Activated naive CD4-positive, alpha-beta T cell treated with anti-CD3 and anti-CD28 coated beads for 36 hours (primary cell): ENCODE data around the gene SUPT20H. TPM values are rescaled to one million over a fixed set of nuclear protein-coding genes. Genes with fewer than 3 reads are reported as not detected.

Source experiments
- CTCF ChIA-PET: fragments of 350-600 bp; sonication (Branson Sonifier 250); formaldehyde crosslinking; loops from one replicate; lab custom pipeline; 2021; ENCODE audit warnings: antibody characterized with exemption; lab: Charles Lee
- DNase-seq: peaks from one replicate; pipeline ENCODE4 v3.0.0-alpha.2; 2020
- H3K27ac Mint-ChIP-seq: one replicate; pipeline ENCODE4 v1.8.0; 2021; ENCODE audit warnings: mild to moderate bottlenecking, mixed read lengths
- H3K27me3 Mint-ChIP-seq: one replicate; pipeline ENCODE4 v1.8.0; 2021; ENCODE audit warnings: low read depth, mixed read lengths
- H3K36me3 Mint-ChIP-seq: one replicate; pipeline ENCODE4 v1.8.0; 2021; ENCODE audit warnings: low read depth, mixed read lengths
- H3K4me1 Mint-ChIP-seq: one replicate; pipeline ENCODE4 v1.8.0; 2021; ENCODE audit warnings: low read depth, mixed read lengths
- H3K4me3 Mint-ChIP-seq: one replicate; pipeline ENCODE4 v1.8.0; 2021; ENCODE audit warnings: mild to moderate bottlenecking, moderate library complexity, mixed read lengths
- H3K9me3 Mint-ChIP-seq: one replicate; pipeline ENCODE4 v1.8.0; 2021; ENCODE audit warnings: mixed read lengths
- intact Hi-C: fragments of 100-400 bp; cut with micrococcal nuclease; formaldehyde crosslinking; loops from one replicate; pipeline ENCODE4 v1.15.1; 2023
- total RNA-seq, 2 experiments: library from RNA; stranded (reverse); gene quantifications; one replicate each; pipeline ENCODE4 v1.2.3, GENCODE V29; 2021

The SUPT20H gene
- total RNA-seq, 2 experiments from 2014 or later: 51.0 to 57.7 TPM

- no peaks in the 10 kb centered on the region for H3K36me3 Mint-ChIP-seq
- H3K4me1 Mint-ChIP-seq: peaks cover 2% of the 10 kb centered on the region
- H3K27me3 Mint-ChIP-seq: no peaks in the 10 kb centered on the region
- no peak overlapping the region for H3K4me3 Mint-ChIP-seq
- no peak for DNase-seq
- intact Hi-C loops: no loop called here
- H3K27ac Mint-ChIP-seq: no peak overlapping the region
- CTCF ChIA-PET: no interaction called here
- no peaks in the 10 kb centered on the region for H3K9me3 Mint-ChIP-seq
Observed at GRCh38 chr13:37094099-37094498, 34.6 kb upstream of the SUPT20H start.

GRCh38 chr13:37091835-37092234, 32.3 kb upstream of the SUPT20H start:
- H3K4me1 Mint-ChIP-seq: no peaks in the 10 kb centered on the region
- no peaks in the 10 kb centered on the region for H3K27me3 Mint-ChIP-seq
- H3K27ac Mint-ChIP-seq: no peak overlapping the region
- CTCF ChIA-PET: no interaction called here
- H3K4me3 Mint-ChIP-seq: no peak overlapping the region
- no peak for DNase-seq
- no peaks in the 10 kb centered on the region for H3K36me3 Mint-ChIP-seq
- no peaks in the 10 kb centered on the region for H3K9me3 Mint-ChIP-seq
- intact Hi-C loops: no loop called here

GRCh38 chr13:37090912-37091311, 31.4 kb upstream of the SUPT20H start:
- intact Hi-C loops: no loop called here
- Mint-ChIP-seq H3K4me1 (no peaks in the 10 kb centered on the region), H3K27me3 (no peaks in the 10 kb centered on the region), H3K4me3 (no peak overlapping the region), H3K27ac (no peak overlapping the region), H3K36me3 (no peaks in the 10 kb centered on the region), H3K9me3 (no peaks in the 10 kb centered on the region)
- no peak for DNase-seq
- CTCF ChIA-PET: no interaction called here

GRCh38 chr13:37089495-37089894, 30.0 kb upstream of the SUPT20H start:
- CTCF ChIA-PET: no interaction called here
- Mint-ChIP-seq H3K4me3 (no peak overlapping the region), H3K4me1 (no peaks in the 10 kb centered on the region), H3K27me3 (no peaks in the 10 kb centered on the region), H3K36me3 (no peaks in the 10 kb centered on the region), H3K9me3 (no peaks in the 10 kb centered on the region), H3K27ac (no peak overlapping the region)
- intact Hi-C loops: no loop called here
- no peak for DNase-seq

GRCh38 chr13:37087486-37087885, 28.0 kb upstream of the SUPT20H start:
- intact Hi-C loops: no loop called here
- DNase-seq: no peak

DNA sequence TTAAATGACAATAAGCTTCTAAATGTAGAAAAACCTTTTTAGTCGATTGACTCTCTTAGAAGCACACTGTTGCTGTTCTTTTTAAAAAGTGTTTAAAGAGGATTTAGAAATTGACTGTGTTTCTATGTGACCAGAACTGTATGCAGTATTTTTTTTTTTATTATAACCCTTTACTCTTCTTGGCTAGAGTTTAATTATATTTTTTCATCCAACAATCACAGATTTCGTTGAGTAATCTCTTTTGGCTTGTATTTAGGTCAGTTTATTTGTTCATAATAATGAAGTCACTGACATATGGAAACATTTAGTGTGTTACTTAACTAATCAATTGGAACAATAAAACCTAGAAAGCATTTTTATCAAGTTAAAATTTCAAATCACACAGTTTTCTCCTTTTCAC, 26.1 kb upstream of the SUPT20H start:
- DNase-seq: no peak
- Mint-ChIP-seq H3K27me3 (no peaks in the 10 kb centered on the region), H3K27ac (no peak overlapping the region), H3K9me3 (no peaks in the 10 kb centered on the region), H3K4me3 (no peak overlapping the region), H3K36me3 (no peaks in the 10 kb centered on the region), H3K4me1 (no peaks in the 10 kb centered on the region)
- intact Hi-C loops: no loop called here
- CTCF ChIA-PET: no interaction called here

More at GRCh38 chr13:37087486-37087885, 28.0 kb upstream of the SUPT20H start:
- no peaks in the 10 kb centered on the region for H3K9me3 Mint-ChIP-seq
- H3K27me3 Mint-ChIP-seq: no peaks in the 10 kb centered on the region
- CTCF ChIA-PET: no interaction called here
- H3K4me3 Mint-ChIP-seq: no peak overlapping the region
- no peaks in the 10 kb centered on the region for H3K4me1 Mint-ChIP-seq
- no peaks in the 10 kb centered on the region for H3K36me3 Mint-ChIP-seq
- H3K27ac Mint-ChIP-seq: no peak overlapping the region

DNA sequence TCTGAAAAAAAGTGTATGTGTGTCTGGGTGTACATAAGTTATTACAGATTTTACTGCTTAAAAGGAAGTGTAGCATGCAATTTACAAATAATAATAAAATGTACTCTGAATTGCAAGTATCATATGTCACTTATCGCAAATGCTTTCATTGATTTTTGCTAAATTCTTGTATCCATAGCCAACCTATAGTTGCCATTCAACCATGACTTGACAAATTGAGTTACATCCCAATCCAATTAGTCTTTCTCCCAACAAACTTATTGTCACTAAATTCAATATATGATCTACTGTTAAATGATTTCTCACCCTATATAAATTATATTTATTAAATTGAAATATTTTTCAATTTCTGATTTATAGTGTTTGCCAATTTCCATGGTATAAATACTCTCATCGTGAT, 17.3 kb upstream of the SUPT20H start:
- Mint-ChIP-seq H3K9me3 (no peaks in the 10 kb centered on the region), H3K27ac (no peak overlapping the region), H3K27me3 (no peaks in the 10 kb centered on the region), H3K36me3 (no peaks in the 10 kb centered on the region), H3K4me3 (no peak overlapping the region), H3K4me1 (no peaks in the 10 kb centered on the region)
- intact Hi-C loops: loop anchor here (10.0 kb wide), 2 partner anchors 528 to 1838 kb away; no protein-coding TSS in a partner anchor
- CTCF ChIA-PET: no interaction called here
- no peak for DNase-seq

GRCh38 chr13:37075164-37075563, 15.7 kb upstream of the SUPT20H start:
- H3K36me3 Mint-ChIP-seq: no peaks in the 10 kb centered on the region
- intact Hi-C loops: loop anchor here (10.0 kb wide), 2 partner anchors 530 to 1840 kb away; no protein-coding TSS in a partner anchor
- CTCF ChIA-PET: interaction anchor here (1.0 kb wide), 1 partner anchor 49 kb away, joined by 3 read pairs; no protein-coding TSS in a partner anchor
- H3K27me3 Mint-ChIP-seq: no peaks in the 10 kb centered on the region
- H3K4me3 Mint-ChIP-seq: no peak overlapping the region
- no peak overlapping the region for H3K27ac Mint-ChIP-seq
- no peak for DNase-seq
- H3K4me1 Mint-ChIP-seq: no peaks in the 10 kb centered on the region
- no peaks in the 10 kb centered on the region for H3K9me3 Mint-ChIP-seq

DNA sequence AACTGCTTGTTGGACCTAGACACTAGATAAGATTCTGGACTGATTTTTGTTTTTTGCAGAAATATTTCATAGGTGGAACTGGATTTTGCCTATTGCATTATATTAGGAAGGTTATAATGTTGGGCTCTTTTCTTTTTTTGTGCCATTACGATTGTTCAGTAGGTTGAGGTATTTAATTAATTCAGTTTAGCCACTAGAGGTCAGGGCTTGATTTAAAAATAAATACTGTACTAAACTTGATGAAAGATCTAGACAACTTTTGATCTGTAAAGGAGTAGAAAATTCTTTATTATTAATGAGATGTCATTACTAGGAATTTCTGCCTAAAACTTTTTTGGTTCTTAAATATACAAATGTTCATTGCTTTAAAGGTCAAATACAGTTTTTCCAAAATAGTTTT, 15.2 kb upstream of the SUPT20H start:
- CTCF ChIA-PET: interaction anchor here (1.0 kb wide), 2 partner anchors 49 to 1508 kb away, joined by 3 read pairs; no protein-coding TSS in a partner anchor
- DNase-seq: no peak
- H3K27me3 Mint-ChIP-seq: no peaks in the 10 kb centered on the region
- H3K9me3 Mint-ChIP-seq: no peaks in the 10 kb centered on the region
- H3K4me1 Mint-ChIP-seq: no peaks in the 10 kb centered on the region
- intact Hi-C loops: loop anchor here (1.0 to 10.0 kb wide), 3 partner anchors 530 to 1840 kb away; no protein-coding TSS in a partner anchor
- H3K27ac Mint-ChIP-seq: no peak overlapping the region
- no peak overlapping the region for H3K4me3 Mint-ChIP-seq
- no peaks in the 10 kb centered on the region for H3K36me3 Mint-ChIP-seq

- intact Hi-C loops: loop anchor here (10.0 kb wide), 2 partner anchors 533 to 1843 kb away; no protein-coding TSS in a partner anchor
- CTCF ChIA-PET: no interaction called here
- no peaks in the 10 kb centered on the region for H3K27me3 Mint-ChIP-seq
- no peak overlapping the region for H3K27ac Mint-ChIP-seq
- H3K4me1 Mint-ChIP-seq: no peaks in the 10 kb centered on the region
- DNase-seq: no peak
- no peak overlapping the region for H3K4me3 Mint-ChIP-seq
- H3K36me3 Mint-ChIP-seq: no peaks in the 10 kb centered on the region
- H3K9me3 Mint-ChIP-seq: no peaks in the 10 kb centered on the region
Observed at GRCh38 chr13:37072024-37072423, 12.5 kb upstream of the SUPT20H start.

GRCh38 chr13:37070956-37071355, 11.5 kb upstream of the SUPT20H start:
- no peak overlapping the region for H3K27ac Mint-ChIP-seq
- H3K4me3 Mint-ChIP-seq: no peak overlapping the region
- H3K36me3 Mint-ChIP-seq: no peaks in the 10 kb centered on the region
- H3K27me3 Mint-ChIP-seq: no peaks in the 10 kb centered on the region
- no peaks in the 10 kb centered on the region for H3K4me1 Mint-ChIP-seq
- H3K9me3 Mint-ChIP-seq: no peaks in the 10 kb centered on the region
- CTCF ChIA-PET: interaction anchor here (0.6 kb wide), 1 partner anchor 211 kb away, joined by 8 read pairs; no protein-coding TSS in a partner anchor
- DNase-seq: no peak
- intact Hi-C loops: loop anchor here (10.0 kb wide), 2 partner anchors 534 to 1844 kb away; no protein-coding TSS in a partner anchor

DNA sequence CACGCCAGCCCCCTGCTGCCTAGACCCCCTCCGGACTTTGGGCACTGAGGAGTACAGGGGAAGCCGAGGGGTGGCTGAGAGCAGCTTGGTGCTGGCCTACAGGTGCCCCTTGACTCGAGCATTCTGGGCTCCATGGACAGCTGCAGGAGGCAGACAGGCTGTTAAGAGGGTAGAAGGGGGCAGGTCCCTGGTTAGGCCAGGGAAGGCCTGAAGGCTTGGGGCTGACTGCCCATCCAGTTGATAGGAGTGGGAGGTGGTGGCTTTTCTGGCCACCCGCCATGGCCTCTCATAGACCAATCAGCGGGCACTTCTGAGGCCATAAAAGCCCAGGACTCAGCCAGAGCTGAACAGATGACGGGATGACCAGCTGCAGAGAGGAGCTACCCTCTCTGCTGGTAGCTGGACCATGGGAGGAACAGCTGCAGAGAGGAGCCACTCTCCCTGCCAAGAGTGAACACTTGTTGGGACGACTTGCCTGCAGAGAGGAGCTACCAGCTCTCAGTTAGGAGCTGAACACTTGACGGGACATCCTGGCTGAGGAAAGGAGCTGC, 10.7 kb upstream of the SUPT20H start:
- DNase-seq: no peak
- no peaks in the 10 kb centered on the region for H3K9me3 Mint-ChIP-seq
- no peaks in the 10 kb centered on the region for H3K27me3 Mint-ChIP-seq
- H3K36me3 Mint-ChIP-seq: no peaks in the 10 kb centered on the region
- intact Hi-C loops: loop anchor here (10.0 kb wide), 2 partner anchors 535 to 1845 kb away; no protein-coding TSS in a partner anchor
- no peak overlapping the region for H3K27ac Mint-ChIP-seq
- H3K4me3 Mint-ChIP-seq: no peak overlapping the region
- CTCF ChIA-PET: interaction anchor here (0.6 kb wide), 1 partner anchor 211 kb away, joined by 8 read pairs; no protein-coding TSS in a partner anchor
- no peaks in the 10 kb centered on the region for H3K4me1 Mint-ChIP-seq

DNA sequence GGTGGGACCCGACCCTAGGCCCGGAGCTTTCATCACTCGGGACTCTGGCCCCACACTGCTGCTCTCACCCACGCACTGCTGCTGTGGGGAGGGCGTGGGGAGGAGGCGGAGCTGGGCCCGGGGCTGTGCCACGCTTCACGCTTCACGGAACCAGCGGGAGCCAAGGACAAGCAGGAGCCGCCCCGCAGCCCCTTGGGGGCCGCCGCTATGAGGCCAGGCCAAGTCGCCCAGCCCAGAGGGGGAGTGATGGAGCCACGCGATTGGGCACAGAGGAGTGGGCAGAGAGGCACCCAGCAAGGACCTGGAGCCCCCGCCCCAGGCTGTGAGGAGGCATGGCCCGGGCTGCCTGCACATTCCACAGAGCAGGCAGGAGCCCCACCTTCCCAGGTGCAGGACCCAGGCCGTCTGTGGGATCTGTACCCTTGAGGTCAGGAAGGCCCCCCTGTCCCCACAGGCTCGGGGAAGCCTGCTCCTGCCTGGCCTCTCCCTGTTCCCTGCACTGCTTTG, 10.2 kb upstream of the SUPT20H start:
- CTCF ChIA-PET: no interaction called here
- DNase-seq: no peak
- Mint-ChIP-seq H3K9me3 (no peaks in the 10 kb centered on the region), H3K27ac (no peak overlapping the region), H3K4me3 (no peak overlapping the region), H3K4me1 (no peaks in the 10 kb centered on the region), H3K36me3 (no peaks in the 10 kb centered on the region), H3K27me3 (peaks cover 2% of the 10 kb centered on the region)
- intact Hi-C loops: loop anchor here (1.0 to 10.0 kb wide), 5 partner anchors 71 to 1845 kb away; partner anchors contain the start of gene ALG5
